Measurements from ENCODE around the gene MGRN1. TPM values are rescaled to one million over a fixed set of nuclear protein-coding genes. Genes with fewer than 3 reads are reported as not detected.

The MGRN1 gene
- polyA plus RNA-seq, 4 donors = 21.1 to 52.1 (median 25.6) TPM

GRCh38 chr16:4614571-4615383, 9.8 kb upstream of the MGRN1 start, which contains the start of gene UBALD1:
UBALD1 (minus strand) TSS chr16:4614888; CDS start chr16:4614797, 91 bp downstream.
- no peaks in the 10 kb centered on the region for H3K9me3 ChIP-seq (ENCODE audit: control insufficient read depth in 2 of 2, insufficient read depth in 1 of 2, low read depth in 1 of 2, low read length in 1 of 2)
- DNase-seq = peak; percentile 89 to 95
- H3K27me3 ChIP-seq (ENCODE audit: control insufficient read depth in 3 of 3, insufficient read depth in 3 of 3, low read length in 3 of 3) = no peaks in the 10 kb centered on the region
- H3K27ac ChIP-seq (ENCODE audit: low read depth in 1 of 3, low read length in 2 of 3) = peak within 1 kb of the TSS; percentile 82 to 92 (median 87)
- peaks cover 9 to 71% (median 14%) of the 10 kb centered on the region in 3 donors for H3K4me1 ChIP-seq (ENCODE audit: control insufficient read depth in 3 of 3, insufficient read depth in 2 of 3, low read depth in 1 of 3, low read length in 2 of 3)
- H3K36me3 ChIP-seq (ENCODE audit: control insufficient read depth in 3 of 3, insufficient read depth in 2 of 3, low read depth in 1 of 3, low read length in 3 of 3) = peaks cover 0 to 42% (median 0%) of the 10 kb centered on the region in 3 donors
- no peak for FAIRE-seq
- H3K4me3 ChIP-seq (ENCODE audit: low read depth in 1 of 3, low read length in 3 of 3) = peak within 1 kb of the TSS; percentile 76 to 86 (median 78)
- 8 to 14% (median 11%) methylated on average over 82 to 100 of the region's 100 CpGs for WGBS, 3 donors

DNA sequence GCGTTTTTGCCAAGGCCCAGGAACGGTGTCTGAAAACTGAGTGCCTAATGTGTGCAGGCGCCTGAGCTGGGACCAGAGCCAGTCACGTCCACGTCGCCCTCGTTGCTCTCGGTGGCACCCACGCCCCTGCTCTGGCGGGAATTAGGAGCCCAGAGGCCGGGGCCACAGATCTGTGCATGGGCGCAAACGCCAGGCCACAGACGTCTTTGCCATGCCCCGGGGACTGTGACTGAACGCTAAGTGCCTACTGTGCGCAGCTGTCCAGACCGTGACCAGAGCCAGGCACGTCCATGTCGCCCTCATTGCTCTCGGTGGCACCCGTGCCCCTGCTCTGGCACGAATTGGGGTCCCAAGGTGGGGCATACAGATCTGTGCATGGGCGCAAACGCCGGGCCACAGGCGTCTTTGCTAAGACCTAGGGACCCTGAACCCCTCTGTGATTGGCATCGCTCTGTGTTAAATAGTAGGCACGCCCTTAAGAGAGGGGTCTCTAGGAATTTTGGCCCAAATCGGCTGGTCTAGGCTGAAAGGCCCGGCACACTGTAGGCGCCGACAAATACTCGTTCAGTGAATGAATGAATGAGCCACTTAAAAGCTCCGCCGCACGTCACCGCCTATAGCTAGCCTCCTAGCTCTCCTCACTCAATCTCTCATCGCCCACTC, 9.1 kb upstream of the MGRN1 start:
- Histone ChIP-seq H3K4me1 (ENCODE audit: control insufficient read depth in 3 of 3, insufficient read depth in 2 of 3, low read depth in 1 of 3, low read length in 2 of 3) (peaks cover 9 to 72% (median 14%) of the 10 kb centered on the region in 3 donors), H3K4me3 (ENCODE audit: low read depth in 1 of 3, low read length in 3 of 3) (peak overlapping the region in 2 of 3 donors; percentile 39 to 50)
- 74 to 84% (median 77%) methylated on average over 39 of the region's 39 CpGs for WGBS, 3 donors

DNA sequence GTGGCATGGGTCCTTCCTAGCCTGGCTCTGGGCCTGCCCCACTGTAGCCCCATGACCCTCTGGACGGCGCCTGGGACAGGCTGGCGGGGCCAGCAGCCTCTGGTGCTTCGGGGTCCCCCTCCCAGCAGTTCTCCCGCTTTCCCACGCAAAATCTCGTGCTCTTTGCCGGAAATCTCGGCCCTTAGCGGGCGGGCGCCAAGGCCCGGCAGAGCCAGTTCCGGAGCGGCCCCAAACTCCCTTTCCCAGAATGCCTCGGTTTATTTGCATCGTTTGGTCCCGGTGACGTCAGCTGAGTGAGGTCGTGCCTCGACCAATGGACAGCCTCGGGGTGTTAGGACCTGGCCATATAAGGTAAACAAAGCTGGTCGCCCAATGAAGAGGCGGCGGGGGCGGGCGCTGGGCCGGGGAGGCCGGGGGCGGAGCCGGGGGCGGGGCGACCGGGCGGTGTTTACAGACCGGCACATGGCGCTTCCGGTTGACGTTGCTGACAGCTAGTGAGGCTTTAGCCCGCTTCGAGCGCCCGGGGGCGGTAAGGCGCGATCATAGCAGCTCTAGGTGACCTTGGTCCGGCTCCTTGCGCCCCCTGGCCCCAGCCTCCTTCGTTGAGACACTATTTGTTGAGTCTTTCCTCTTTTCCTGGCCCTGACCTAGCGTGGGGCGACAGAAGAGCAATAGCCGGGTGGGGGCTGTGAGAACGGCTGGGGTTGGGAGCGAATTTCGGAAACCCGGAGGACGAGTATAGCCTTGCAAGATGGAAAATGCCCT, 8.4 kb upstream of the MGRN1 start:
- peaks cover 9 to 65% (median 14%) of the 10 kb centered on the region in 3 donors for H3K4me1 ChIP-seq (ENCODE audit: control insufficient read depth in 3 of 3, insufficient read depth in 2 of 3, low read depth in 1 of 3, low read length in 2 of 3)
- 1% methylated on average over 52 to 57 of the region's 57 CpGs for WGBS, 3 donors

More for the DNA sequence above, 9.1 kb upstream of the MGRN1 start:
- H3K27ac ChIP-seq (ENCODE audit: low read depth in 1 of 3, low read length in 2 of 3) = peak overlapping the region; percentile 82 to 92 (median 87)
- H3K9me3 ChIP-seq (ENCODE audit: control insufficient read depth in 2 of 2, insufficient read depth in 1 of 2, low read depth in 1 of 2, low read length in 1 of 2) = no peaks in the 10 kb centered on the region
- DNase-seq (no peak), FAIRE-seq (no peak)
- peaks cover 0 to 36% (median 0%) of the 10 kb centered on the region in 3 donors for H3K36me3 ChIP-seq (ENCODE audit: control insufficient read depth in 3 of 3, insufficient read depth in 2 of 3, low read depth in 1 of 3, low read length in 3 of 3)
- no peaks in the 10 kb centered on the region for H3K27me3 ChIP-seq (ENCODE audit: control insufficient read depth in 3 of 3, insufficient read depth in 3 of 3, low read length in 3 of 3)

GRCh38 chr16:4617880-4618279, 6.7 kb upstream of the MGRN1 start:
- peak overlapping the region in 1 of 3 donors; percentile 28 for H3K27ac ChIP-seq (ENCODE audit: low read depth in 1 of 3, low read length in 2 of 3)
- peaks cover 6 to 50% (median 7%) of the 10 kb centered on the region in 3 donors for H3K4me1 ChIP-seq (ENCODE audit: control insufficient read depth in 3 of 3, insufficient read depth in 2 of 3, low read depth in 1 of 3, low read length in 2 of 3)
- no peak for DNase-seq
- no peak overlapping the region for H3K4me3 ChIP-seq (ENCODE audit: low read depth in 1 of 3, low read length in 3 of 3)
- FAIRE-seq = no peak
- H3K27me3 ChIP-seq (ENCODE audit: control insufficient read depth in 3 of 3, insufficient read depth in 3 of 3, low read length in 3 of 3) = no peaks in the 10 kb centered on the region
- no peaks in the 10 kb centered on the region for H3K9me3 ChIP-seq (ENCODE audit: control insufficient read depth in 2 of 2, insufficient read depth in 1 of 2, low read depth in 1 of 2, low read length in 1 of 2)
- H3K36me3 ChIP-seq (ENCODE audit: control insufficient read depth in 3 of 3, insufficient read depth in 2 of 3, low read depth in 1 of 3, low read length in 3 of 3) = peaks cover 0 to 16% (median 0%) of the 10 kb centered on the region in 3 donors
- 87 to 90% (median 90%) methylated on average over 8 of the region's 8 CpGs for WGBS, 3 donors

More for the DNA sequence above, 8.4 kb upstream of the MGRN1 start:
- FAIRE-seq (no peak), DNase-seq (peak; percentile 100)
- no peaks in the 10 kb centered on the region for H3K9me3 ChIP-seq (ENCODE audit: control insufficient read depth in 2 of 2, insufficient read depth in 1 of 2, low read depth in 1 of 2, low read length in 1 of 2)
- H3K36me3 ChIP-seq (ENCODE audit: control insufficient read depth in 3 of 3, insufficient read depth in 2 of 3, low read depth in 1 of 3, low read length in 3 of 3) = peaks cover 0 to 29% (median 0%) of the 10 kb centered on the region in 3 donors
- peak overlapping the region; percentile 3 to 58 (median 50) for H3K4me3 ChIP-seq (ENCODE audit: low read depth in 1 of 3, low read length in 3 of 3)
- H3K27ac ChIP-seq (ENCODE audit: low read depth in 1 of 3, low read length in 2 of 3) = peak overlapping the region; percentile 88 to 97 (median 95)
- H3K27me3 ChIP-seq (ENCODE audit: control insufficient read depth in 3 of 3, insufficient read depth in 3 of 3, low read length in 3 of 3) = no peaks in the 10 kb centered on the region

DNA sequence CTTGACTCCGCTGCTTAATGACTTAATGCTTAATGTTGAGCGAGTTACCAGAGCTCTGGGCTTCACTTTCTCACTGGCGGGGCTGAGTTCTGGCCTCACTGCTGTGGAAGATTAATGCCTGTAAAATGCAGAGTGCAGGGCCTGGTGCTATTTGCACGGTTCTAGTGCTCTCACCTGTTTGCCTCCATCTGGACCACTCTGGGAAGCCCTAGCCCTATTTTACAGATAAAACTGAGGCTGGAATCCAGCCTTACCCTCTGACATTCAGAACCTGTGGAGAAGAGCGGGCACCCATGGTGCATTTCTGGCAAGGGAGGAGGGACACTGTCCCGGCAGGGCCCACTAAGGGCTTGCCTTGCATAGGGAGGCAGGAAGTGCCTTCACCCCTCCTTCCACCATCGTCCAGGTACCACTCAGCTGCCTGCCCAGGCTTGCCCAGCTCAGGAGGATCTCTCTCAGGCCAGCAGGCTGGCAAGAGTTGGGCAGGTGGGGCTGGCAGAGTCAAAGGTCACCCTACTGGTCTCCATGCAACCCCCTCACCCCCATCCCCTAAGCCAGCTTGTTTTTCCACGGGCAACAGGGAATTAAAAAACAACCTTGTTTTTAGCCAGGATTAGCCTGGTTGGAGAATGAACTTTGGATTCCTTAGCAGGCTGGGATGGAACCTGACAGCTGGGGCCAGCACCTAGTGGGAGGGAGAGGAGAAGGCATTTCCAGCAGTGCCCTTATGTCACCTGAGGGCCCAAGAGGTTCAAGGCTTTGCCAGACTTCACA, 5.8 kb upstream of the MGRN1 start:
- no peaks in the 10 kb centered on the region for H3K27me3 ChIP-seq (ENCODE audit: control insufficient read depth in 3 of 3, insufficient read depth in 3 of 3, low read length in 3 of 3)
- no peaks in the 10 kb centered on the region for H3K9me3 ChIP-seq (ENCODE audit: control insufficient read depth in 2 of 2, insufficient read depth in 1 of 2, low read depth in 1 of 2, low read length in 1 of 2)
- H3K4me1 ChIP-seq (ENCODE audit: control insufficient read depth in 3 of 3, insufficient read depth in 2 of 3, low read depth in 1 of 3, low read length in 2 of 3) = peaks cover 0 to 44% (median 6%) of the 10 kb centered on the region in 3 donors
- no peak for FAIRE-seq
- H3K4me3 ChIP-seq (ENCODE audit: low read depth in 1 of 3, low read length in 3 of 3) = no peak overlapping the region
- peaks cover 0 to 9% (median 0%) of the 10 kb centered on the region in 3 donors for H3K36me3 ChIP-seq (ENCODE audit: control insufficient read depth in 3 of 3, insufficient read depth in 2 of 3, low read depth in 1 of 3, low read length in 3 of 3)
- H3K27ac ChIP-seq (ENCODE audit: low read depth in 1 of 3, low read length in 2 of 3) = peak overlapping the region in 1 of 3 donors; percentile 78
- 52 to 71% (median 65%) methylated on average over 8 of the region's 8 CpGs for WGBS, 3 donors
- peak; percentile 58 to 75 for DNase-seq

DNA sequence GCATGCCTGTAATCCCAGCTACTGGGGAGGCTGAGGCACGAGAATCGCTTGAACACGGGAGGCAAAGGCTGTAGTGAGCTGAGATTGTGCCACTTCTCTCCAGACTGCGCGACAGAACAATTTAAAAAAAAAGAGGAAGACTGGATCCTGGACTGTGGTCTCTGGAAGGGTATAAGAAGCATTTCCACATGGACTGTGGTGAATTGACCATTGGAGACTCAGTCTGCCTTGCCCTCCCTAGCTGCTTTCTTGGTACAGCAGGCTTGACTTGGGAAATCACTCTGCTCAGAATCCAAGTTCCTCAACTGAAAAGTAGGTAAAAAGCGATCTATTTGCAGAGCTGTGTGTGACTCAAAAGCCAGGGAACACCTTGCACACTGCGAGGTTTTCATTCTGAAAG, 1.0 kb upstream of the MGRN1 start:
- WGBS, 3 donors = 80 to 91% (median 90%) methylated on average over 7 of the region's 7 CpGs
- no peaks in the 10 kb centered on the region for H3K27me3 ChIP-seq (ENCODE audit: control insufficient read depth in 3 of 3, insufficient read depth in 3 of 3, low read length in 3 of 3)
- peaks cover 6 to 29% (median 7%) of the 10 kb centered on the region in 3 donors for H3K4me1 ChIP-seq (ENCODE audit: control insufficient read depth in 3 of 3, insufficient read depth in 2 of 3, low read depth in 1 of 3, low read length in 2 of 3)
- no peaks in the 10 kb centered on the region for H3K9me3 ChIP-seq (ENCODE audit: control insufficient read depth in 2 of 2, insufficient read depth in 1 of 2, low read depth in 1 of 2, low read length in 1 of 2)
- no peak overlapping the region for H3K4me3 ChIP-seq (ENCODE audit: low read depth in 1 of 3, low read length in 3 of 3)
- peaks cover 0 to 26% (median 0%) of the 10 kb centered on the region in 3 donors for H3K36me3 ChIP-seq (ENCODE audit: control insufficient read depth in 3 of 3, insufficient read depth in 2 of 3, low read depth in 1 of 3, low read length in 3 of 3)
- DNase-seq (no peak), FAIRE-seq (no peak)
- H3K27ac ChIP-seq (ENCODE audit: low read depth in 1 of 3, low read length in 2 of 3) = no peak overlapping the region

- H3K4me1 ChIP-seq (ENCODE audit: control insufficient read depth in 3 of 3, insufficient read depth in 2 of 3, low read depth in 1 of 3, low read length in 2 of 3) = peaks cover 6 to 16% (median 7%) of the 10 kb centered on the region in 3 donors
- peaks cover 0 to 19% (median 0%) of the 10 kb centered on the region in 3 donors for H3K36me3 ChIP-seq (ENCODE audit: control insufficient read depth in 3 of 3, insufficient read depth in 2 of 3, low read depth in 1 of 3, low read length in 3 of 3)
- 0% methylated on average over 41 to 80 of the region's 80 CpGs for WGBS, 3 donors
- peak overlapping the region; percentile 89 to 100 (median 95) for H3K27ac ChIP-seq (ENCODE audit: low read depth in 1 of 3, low read length in 2 of 3)
- FAIRE-seq (no peak), DNase-seq (peak; percentile 68 to 94)
- H3K27me3 ChIP-seq (ENCODE audit: control insufficient read depth in 3 of 3, insufficient read depth in 3 of 3, low read length in 3 of 3) = no peaks in the 10 kb centered on the region
- H3K4me3 ChIP-seq (ENCODE audit: low read depth in 1 of 3, low read length in 3 of 3) = peak overlapping the region; percentile 96 to 99 (median 97)
- H3K9me3 ChIP-seq (ENCODE audit: control insufficient read depth in 2 of 2, insufficient read depth in 1 of 2, low read depth in 1 of 2, low read length in 1 of 2) = no peaks in the 10 kb centered on the region
These were observed 367 bp downstream of the MGRN1 start for GRCh38 chr16:4624827-4625559.
